ENCODE data around the gene ID2.

ID2 gene

DNA sequence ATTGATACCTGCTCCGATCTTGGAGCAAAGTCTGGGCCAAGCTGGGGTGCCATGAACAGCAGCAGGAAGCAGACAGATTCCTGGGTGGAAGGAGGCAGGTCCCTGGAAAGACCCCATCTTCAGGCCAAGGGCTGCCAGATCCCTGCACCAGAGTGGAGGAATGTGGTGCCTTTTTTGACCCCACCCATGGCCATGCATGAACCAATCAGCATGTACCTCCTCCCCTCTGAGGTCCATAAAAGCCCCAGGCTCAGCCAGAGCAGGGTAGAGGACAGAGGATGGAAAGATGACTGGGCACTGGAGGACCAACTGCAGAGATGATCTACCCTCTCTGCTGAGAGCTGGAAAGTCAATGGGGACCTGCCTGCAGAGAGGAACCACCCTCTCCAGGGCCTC lies 34.4 kb upstream of the ID2 start:
- no peak for DNase-seq (ENCODE audit: low read depth in 2 of 2, low spot score in 1 of 2)

DNA sequence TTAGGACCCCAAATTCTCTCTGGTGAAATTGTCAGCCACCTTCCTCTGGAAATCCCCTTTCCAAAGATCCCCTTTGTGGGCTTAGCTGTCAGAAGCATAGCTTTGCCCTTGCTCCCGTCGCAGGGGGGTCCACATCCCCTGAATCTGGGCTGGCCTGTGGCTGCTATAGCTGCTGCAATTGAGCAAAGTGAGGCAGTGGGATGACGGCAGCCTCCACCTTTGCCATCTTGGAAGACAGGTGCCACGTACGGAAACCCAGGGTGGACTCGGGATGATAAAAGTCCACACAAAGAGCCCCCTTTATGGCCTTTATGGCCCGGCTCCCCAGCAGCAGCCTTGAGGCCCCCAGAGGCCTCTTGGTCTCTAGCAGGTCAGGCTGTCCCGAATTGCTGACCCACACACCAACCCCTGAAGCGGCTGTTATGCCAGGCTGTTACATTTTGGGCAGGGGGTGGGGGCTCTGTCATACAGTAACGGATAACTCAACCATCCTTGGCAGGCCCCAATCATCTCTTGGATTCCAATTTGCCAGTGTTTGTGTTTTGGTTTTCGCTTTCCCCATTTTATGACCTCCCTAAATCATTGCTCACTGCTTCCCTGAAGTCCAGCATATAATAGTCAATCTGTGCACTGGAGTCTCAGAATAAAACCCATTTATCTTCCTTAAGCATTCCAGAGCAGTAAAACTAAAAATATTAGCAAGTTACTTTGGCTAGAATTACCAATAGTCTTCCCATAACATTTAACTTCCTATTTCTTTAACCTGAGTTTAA lies 33.2 kb upstream of the ID2 start:
- no peak for DNase-seq (ENCODE audit: low read depth in 2 of 2, low spot score in 1 of 2)

- no peak for DNase-seq (ENCODE audit: low read depth in 2 of 2, low spot score in 1 of 2)
These were observed 32.1 kb upstream of the ID2 start for GRCh38 chr2:8649718-8650117.

- no peak for DNase-seq (ENCODE audit: low read depth in 2 of 2, low spot score in 1 of 2)
These were observed 31.6 kb upstream of the ID2 start for GRCh38 chr2:8650256-8650655.

GRCh38 chr2:8652774-8653426 lies 29.0 kb upstream of the ID2 start:
- no peak for DNase-seq (ENCODE audit: low read depth in 2 of 2, low spot score in 1 of 2)

GRCh38 chr2:8653485-8653884 lies 28.4 kb upstream of the ID2 start:
- no peak for DNase-seq (ENCODE audit: low read depth in 2 of 2, low spot score in 1 of 2)

DNA sequence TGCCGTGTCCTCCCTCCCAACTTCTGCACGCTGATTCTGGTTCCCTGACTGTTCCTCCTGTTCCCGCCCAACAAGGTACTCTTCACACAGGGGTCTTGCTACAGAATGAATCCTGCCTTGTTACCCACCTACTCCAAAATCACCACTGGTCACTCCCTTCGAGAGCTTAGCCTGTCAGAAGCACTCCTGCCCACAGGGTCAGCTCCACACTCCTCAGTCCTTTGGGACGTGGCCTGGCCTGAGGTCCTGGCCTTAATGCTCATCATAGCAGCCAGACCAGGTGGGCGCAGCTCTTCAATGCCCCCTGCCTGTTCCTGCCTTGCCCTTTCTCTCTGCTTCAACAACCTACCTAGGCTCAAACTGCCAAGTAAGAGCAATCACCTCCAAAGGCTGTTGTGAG lies 27.8 kb upstream of the ID2 start:
- DNase-seq (ENCODE audit: low read depth in 2 of 2, low spot score in 1 of 2) = no peak

GRCh38 chr2:8654483-8654882 lies 27.4 kb upstream of the ID2 start:
- no peak for DNase-seq (ENCODE audit: low read depth in 2 of 2, low spot score in 1 of 2)

- DNase-seq (ENCODE audit: low read depth in 2 of 2, low spot score in 1 of 2) = no peak
These were observed 25.7 kb upstream of the ID2 start for GRCh38 chr2:8656160-8656641.

DNA sequence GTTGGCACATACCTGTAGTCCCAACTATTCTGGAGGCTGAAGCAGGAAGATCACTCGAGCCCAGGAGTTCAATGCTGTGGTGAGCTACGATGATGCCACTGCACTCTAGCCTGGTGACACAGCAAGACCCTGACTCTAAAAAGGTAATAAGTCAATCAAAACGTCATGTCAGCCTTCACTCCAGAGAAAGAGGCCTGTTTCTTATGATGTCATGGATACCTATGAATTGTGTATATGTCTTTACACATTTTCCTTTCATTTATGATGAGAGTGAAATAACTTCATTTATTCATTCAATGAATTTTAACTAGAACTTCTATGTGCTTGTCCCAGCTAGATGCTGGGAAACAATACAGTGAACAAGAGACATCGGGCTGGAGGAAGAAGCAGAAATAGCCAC lies 25.0 kb upstream of the ID2 start:
- no peak for DNase-seq (ENCODE audit: low read depth in 2 of 2, low spot score in 1 of 2)

- no peak for DNase-seq (ENCODE audit: low read depth in 2 of 2, low spot score in 1 of 2)
These were observed 24.3 kb upstream of the ID2 start for GRCh38 chr2:8657423-8658062.

- no peak for DNase-seq (ENCODE audit: low read depth in 2 of 2, low spot score in 1 of 2)
These were observed 23.6 kb upstream of the ID2 start for GRCh38 chr2:8658064-8658862.

DNA sequence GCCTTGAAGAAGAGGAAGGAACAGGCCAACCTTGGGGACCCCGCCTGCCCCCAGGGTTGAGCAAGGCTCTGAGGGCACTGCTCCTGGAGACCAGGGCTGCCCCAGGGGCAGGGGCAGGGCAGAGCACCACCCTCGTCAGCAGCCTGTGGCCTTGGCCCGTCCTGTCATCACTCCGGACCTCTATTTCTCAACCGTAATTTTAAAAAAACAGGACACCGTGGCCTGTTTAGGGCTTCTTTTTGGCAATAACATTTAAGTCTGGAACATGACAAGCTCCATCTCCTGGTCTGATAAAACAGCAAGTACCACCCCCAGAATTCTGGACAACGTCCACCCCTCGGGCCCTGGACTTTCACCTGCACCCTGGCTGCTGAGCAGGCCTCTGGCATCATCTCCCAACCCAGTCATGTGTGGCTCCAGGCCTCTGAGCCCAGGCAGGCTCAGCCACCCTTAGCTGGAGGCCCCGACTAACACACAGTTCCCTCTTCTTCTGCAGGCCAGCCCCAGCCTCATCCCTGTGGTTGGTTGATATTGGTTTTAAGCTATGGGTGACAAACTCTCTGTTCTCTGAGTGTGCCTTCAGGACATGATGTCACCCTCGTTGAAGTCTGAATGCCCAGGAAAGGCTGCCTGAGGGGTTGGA lies 22.6 kb upstream of the ID2 start:
- DNase-seq (ENCODE audit: low read depth in 2 of 2, low spot score in 1 of 2) = no peak

GRCh38 chr2:8659735-8660492 lies 21.9 kb upstream of the ID2 start:
- DNase-seq (ENCODE audit: low read depth in 2 of 2, low spot score in 1 of 2) = no peak

DNA sequence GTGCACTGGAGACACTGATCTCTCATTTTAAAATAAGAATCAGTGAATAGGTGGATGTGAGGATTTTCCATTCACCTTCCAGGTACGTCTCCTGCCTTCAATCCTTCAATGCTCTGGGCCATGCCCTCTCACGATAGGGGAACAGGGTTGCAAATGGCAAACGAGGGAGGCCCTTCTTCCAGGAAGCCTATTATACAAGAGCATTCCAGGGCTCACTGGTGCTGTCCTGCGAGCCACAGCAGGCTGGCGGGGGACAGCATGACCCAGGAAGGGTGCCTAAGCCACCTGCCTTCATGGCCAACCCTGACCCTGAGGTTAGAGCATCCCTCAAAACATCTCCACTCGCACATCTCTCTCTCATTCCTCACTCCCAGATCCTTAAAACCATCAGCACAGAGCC lies 20.6 kb upstream of the ID2 start:
- DNase-seq (ENCODE audit: low read depth in 2 of 2, low spot score in 1 of 2) = no peak

- DNase-seq (ENCODE audit: low read depth in 2 of 2, low spot score in 1 of 2) = no peak
These were observed 20.1 kb upstream of the ID2 start for GRCh38 chr2:8661736-8662135.

DNA sequence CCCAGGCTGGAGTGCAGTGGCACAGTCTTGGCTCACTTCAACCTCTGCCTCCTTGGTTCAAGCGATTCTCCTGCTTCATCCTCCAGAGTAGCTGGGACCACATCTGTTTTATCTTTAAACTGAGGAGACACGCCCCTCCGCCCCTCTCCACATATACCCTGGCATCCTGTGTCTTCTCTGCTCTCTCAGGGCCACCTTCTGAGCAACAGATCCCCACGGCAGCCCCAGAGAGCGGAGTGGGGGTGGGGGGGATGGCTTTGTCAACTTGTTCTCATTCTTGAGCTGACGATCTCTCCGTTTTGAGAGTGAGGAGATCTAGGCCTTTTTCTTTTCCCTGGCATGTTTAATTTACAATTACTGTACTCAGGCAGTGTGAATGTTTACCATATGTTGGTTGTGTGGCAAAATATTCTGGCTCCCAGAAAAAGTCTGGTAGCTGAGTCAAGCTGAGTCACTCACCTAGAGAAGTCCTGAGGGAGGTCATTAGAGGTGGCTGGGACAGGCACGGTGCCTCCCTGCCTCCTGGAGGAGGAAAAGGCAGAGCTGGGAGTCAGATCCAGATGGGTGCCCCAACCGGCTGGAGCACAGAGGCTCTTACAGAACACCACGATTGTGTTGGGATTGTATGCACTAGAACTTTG lies 19.5 kb upstream of the ID2 start:
- no peak for DNase-seq (ENCODE audit: low read depth in 2 of 2, low spot score in 1 of 2)

GRCh38 chr2:8663997-8664396 lies 17.9 kb upstream of the ID2 start:
- DNase-seq (ENCODE audit: low read depth in 2 of 2, low spot score in 1 of 2) = no peak

- DNase-seq (ENCODE audit: low read depth in 2 of 2, low spot score in 1 of 2) = no peak
These were observed 15.3 kb upstream of the ID2 start for GRCh38 chr2:8666581-8666980.

Measured in stimulated activated CD8-positive, alpha-beta memory T cell treated with anti-CD3 and anti-CD28 coated beads, Interleukin-4, amount 100 ng/mL, for 4 hours (primary cell).